Endothelial cell of umbilical vein (primary cell): ENCODE measurements around the gene PLCB4. TPM values are rescaled to one million over a fixed set of nuclear protein-coding genes. Genes with fewer than 3 reads are reported as not detected.

Experiments
- BruUV-seq: library from RNA; stranded (reverse); fragments of 400-500 nt; replicated peaks from 2 replicates; lab custom pipeline; 2021; lab: Mats Ljungman, UMichigan
- CTCF ChIA-PET: fragments of 300-600, 350-600 bp; sonication (Branson Sonifier 250); formaldehyde crosslinking; loops from one replicate; lab custom pipeline; 2021; ENCODE audit warnings: antibody characterized with exemption, inconsistent platforms; lab: Charles Lee
- POLR2A ChIA-PET: fragments of 300-600, 350-600 bp; sonication (Branson Sonifier 250); formaldehyde crosslinking; loops from one replicate; lab custom pipeline; 2021; ENCODE audit warnings: antibody characterized with exemption, inconsistent platforms; lab: Charles Lee
- DNase-seq: peaks from one replicate; pipeline ENCODE4 v3.0.0-alpha.2; 2011; ENCODE audit warnings: low read depth, low spot score
- FAIRE-seq: peaks from 2 replicates; lab custom pipeline; 2011; peaks lifted over from hg19 to GRCh38; lab: Jason Lieb, UNC
- H2AFZ ChIP-seq: 2 replicates; pipeline ENCODE4 v1.6.0; 2012; ENCODE audit warnings: low read depth, low read length, control low read depth, inconsistent platforms
- H3K27ac ChIP-seq: 2 replicates; pipeline ENCODE4 v1.5.1; 2011; ENCODE audit warnings: low read depth, mild to moderate bottlenecking, control low read depth, low read length, moderate library complexity; ENCODE audit not compliant: insufficient read depth
- H3K27me3 ChIP-seq, 2 experiments: 2 replicates each; pipeline versions ENCODE4 v1.6.0 to v1.6.1; 2011; ENCODE audit warnings: low read length in 2 of 2, mixed read lengths in 1 of 2; ENCODE audit not compliant: control insufficient read depth in 2 of 2, insufficient read depth in 2 of 2
- H3K36me3 ChIP-seq, 2 experiments: 2 replicates in 1 of 2; 3 replicates in 1 of 2; pipeline ENCODE4 v1.5.1; 2011; ENCODE audit warnings: low read length in 2 of 2, mild to moderate bottlenecking in 1 of 2, moderate library complexity in 1 of 2; ENCODE audit not compliant: control insufficient read depth in 2 of 2, insufficient read depth in 2 of 2; ENCODE audit errors: extremely low read depth in 1 of 2
- H3K4me1 ChIP-seq: 3 replicates; pipeline ENCODE4 v1.5.1; 2011; ENCODE audit warnings: mild to moderate bottlenecking, low read length; ENCODE audit not compliant: control insufficient read depth, insufficient read depth; ENCODE audit errors: extremely low read depth
- H3K4me2 ChIP-seq: 2 replicates; pipeline ENCODE4 v1.6.1; 2011; ENCODE audit warnings: low read length, control low read depth, mixed read lengths; ENCODE audit not compliant: insufficient read depth
- H3K4me3 ChIP-seq, 3 experiments: fragments of 200-600 bp in 1 of 3; sonication (generic), shearing (Covaris generic) in 1 of 3; replicated peaks in 1 of 3; 2 replicates each; pipeline ENCODE4 v1.5.1; 2011 to 2016; ENCODE audit warnings: control low read depth in 3 of 3, low read length in 3 of 3, mild to moderate bottlenecking in 2 of 3, inconsistent platforms in 1 of 3, low read depth in 1 of 3, moderate library complexity in 1 of 3; ENCODE audit not compliant: insufficient read depth in 1 of 3
- H3K79me2 ChIP-seq: 2 replicates; pipeline ENCODE4 v1.6.0; 2012; ENCODE audit warnings: low read length, inconsistent platforms; ENCODE audit not compliant: control insufficient read depth, insufficient read depth
- H3K9ac ChIP-seq: replicated peaks from 2 replicates; pipeline ENCODE3; 2011; ENCODE audit warnings: low read length, control low read depth; ENCODE audit not compliant: insufficient read depth; ENCODE audit errors: extremely low read depth
- H3K9me1 ChIP-seq: replicated peaks from 3 replicates; pipeline ENCODE4 v1.6.0; 2011; ENCODE audit warnings: mild to moderate bottlenecking, low read length; ENCODE audit not compliant: control insufficient read depth, insufficient read depth; ENCODE audit errors: extremely low read depth
- H3K9me3 ChIP-seq: replicated peaks from 2 replicates; pipeline ENCODE4 v1.5.1; 2012; ENCODE audit warnings: low read length, inconsistent platforms; ENCODE audit not compliant: control insufficient read depth, insufficient read depth
- H4K20me1 ChIP-seq: replicated peaks from 2 replicates; pipeline ENCODE3; 2011; ENCODE audit warnings: mild to moderate bottlenecking, low read length; ENCODE audit not compliant: control insufficient read depth, insufficient read depth; ENCODE audit errors: extremely low read depth
- CTCF ChIP-seq, 2 donors: IDR thresholded peaks; 1 replicate in 1 of 2; 2 replicates in 1 of 2; pipeline ENCODE4 v1.5.1; 2011; ENCODE audit warnings: low read length in 2 of 2, mild to moderate bottlenecking in 2 of 2, moderate library complexity in 2 of 2, control low read depth in 1 of 2, inconsistent platforms in 1 of 2, low read depth in 1 of 2; ENCODE audit not compliant: insufficient read depth in 1 of 2; ENCODE audit errors: extremely low read depth in 1 of 2
- EZH2 ChIP-seq: IDR thresholded peaks from 2 replicates; pipeline ENCODE4 v1.6.1; 2012; ENCODE audit warnings: borderline replicate concordance, low read depth, mild to moderate bottlenecking, moderate library complexity, low read length, inconsistent platforms; ENCODE audit not compliant: severe bottlenecking
- FOS ChIP-seq: IDR thresholded peaks from 2 replicates; pipeline ENCODE4 v1.6.1; 2011; ENCODE audit warnings: mild to moderate bottlenecking, low read length, moderate library complexity, borderline replicate concordance; ENCODE audit not compliant: insufficient read depth
- GATA2 ChIP-seq: IDR thresholded peaks from 2 replicates; pipeline ENCODE4 v1.7.0; 2011; ENCODE audit warnings: low read depth, mild to moderate bottlenecking, moderate library complexity, mixed read lengths, low read length; ENCODE audit not compliant: insufficient read length, insufficient read depth
- JUN ChIP-seq: IDR thresholded peaks from 2 replicates; pipeline ENCODE4 v1.6.1; 2011; ENCODE audit warnings: borderline replicate concordance, low read depth; ENCODE audit not compliant: insufficient read length, insufficient read depth
- MAX ChIP-seq: IDR thresholded peaks from 2 replicates; pipeline ENCODE4 v1.6.1; 2011; ENCODE audit not compliant: insufficient read depth, insufficient read length
- MYC ChIP-seq: IDR thresholded peaks from one replicate; pipeline ENCODE4 v1.6.1; 2011; ENCODE audit warnings: mild to moderate bottlenecking, low read depth, low read length
- POLR2A ChIP-seq: IDR thresholded peaks from 2 replicates; pipeline ENCODE4 v1.6.1; 2012; ENCODE audit warnings: low read depth, mild to moderate bottlenecking, control low read depth, low read length
- POLR2AphosphoS5 ChIP-seq: IDR thresholded peaks from 2 replicates; pipeline ENCODE4 v1.6.1; 2012; ENCODE audit warnings: low read depth, mild to moderate bottlenecking, control low read depth, low read length, moderate library complexity; ENCODE audit not compliant: insufficient read depth
- dilution Hi-C: fragments of 300-500 bp; cut with MboI; formaldehyde crosslinking; loops from one replicate; pipeline ENCODE4 v1.15.0; 2019; ENCODE audit warnings: low sequenced_read_pairs; ENCODE audit not compliant: extremely low pct_ligation_motif_present
- intact Hi-C: fragments of 100-400 bp; cut with micrococcal nuclease; formaldehyde crosslinking; loops from one replicate; pipeline ENCODE4 v1.10.0; 2022
- polyA plus RNA-seq, 4 experiments: library from polyadenylated mRNA; depleted of rRNA in 3 of 4; stranded (reverse) in 3 of 4; unstranded in 1 of 4; fragments of >200 nt; gene quantifications; 2 replicates each; pipeline versions ENCODE4 v1.2.1 to v1.2.3, GENCODE V29; 2011 to 2012; ENCODE audit warnings: missing spikeins in 1 of 4
- total RNA-seq: library from RNA; stranded (reverse); gene quantifications from 2 replicates; pipeline ENCODE4 v1.2.3, GENCODE V29; 2021

Gene PLCB4
- total and polyA plus RNA-seq, 2 donors (not counting 3 experiments of a cell fraction or from before 2014, with no cell fraction given) = 0.37 to 1.7 TPM

- no peak overlapping the region for H3K27ac ChIP-seq
- no peaks in the 10 kb centered on the region for H3K9me1 ChIP-seq
- H3K4me1 ChIP-seq = no peaks in the 10 kb centered on the region
- no peaks in the 10 kb centered on the region for H3K79me2 ChIP-seq
- H3K4me2 ChIP-seq = no peak overlapping the region
- no peaks in the 10 kb centered on the region for H3K9me3 ChIP-seq
- no peaks in the 10 kb centered on the region for H4K20me1 ChIP-seq
- CTCF ChIA-PET = interaction anchor here (0.7 to 1.7 kb wide), 6 partner anchors 9 to 145 kb away, joined by 3 to 16 read pairs (median 5); no protein-coding TSS in a partner anchor
- BruUV-seq = no TSS peak
- H2AFZ ChIP-seq = no peak overlapping the region
- TF ChIP-seq CTCF (IDR thresholded peaks at IDR 0.05; ENCODE audit: extremely low read depth in 1 of 2, insufficient read depth in 1 of 2, low read depth in 1 of 2, low read length in 2 of 2) (peak; percentile 48 to 52), MAX (no peak)
- intact Hi-C loops (loop anchor here (1.0 to 2.0 kb wide), 2 partner anchors 59 to 142 kb away; no protein-coding TSS in a partner anchor), dilution Hi-C loops (no loop called here)
- no peak overlapping the region for H3K9ac ChIP-seq
- DNase-seq (no peak), FAIRE-seq (no peak)
- POLR2A ChIA-PET = no interaction called here
- no peaks in the 10 kb centered on the region for H3K36me3 ChIP-seq
- H3K27me3 ChIP-seq = no peaks in the 10 kb centered on the region
- H3K4me3 ChIP-seq = no peak overlapping the region
Observed at GRCh38 chr20:9467995-9468394, 399.1 kb downstream of the PLCB4 start.

- no peak overlapping the region for H2AFZ ChIP-seq
- FAIRE-seq = no peak
Observed at GRCh38 chr20:9474835-9475415, 406.0 kb downstream of the PLCB4 start.

More at GRCh38 chr20:9474835-9475415, 406.0 kb downstream of the PLCB4 start:
- H3K36me3 ChIP-seq = no peaks in the 10 kb centered on the region
- H4K20me1 ChIP-seq = no peaks in the 10 kb centered on the region
- no peak overlapping the region for H3K9ac ChIP-seq
- POLR2A ChIA-PET = no interaction called here
- no peaks in the 10 kb centered on the region for H3K9me3 ChIP-seq
- H3K9me1 ChIP-seq = no peaks in the 10 kb centered on the region
- no peaks in the 10 kb centered on the region for H3K27me3 ChIP-seq
- CTCF ChIA-PET = interaction anchor here (0.8 to 1.9 kb wide), 4 partner anchors 49 to 142 kb away, joined by 3 to 8 read pairs (median 4); no protein-coding TSS in a partner anchor
- no peak overlapping the region for H3K27ac ChIP-seq
- DNase-seq = no peak
- no peak overlapping the region for H3K4me2 ChIP-seq
- no peaks in the 10 kb centered on the region for H3K4me1 ChIP-seq
- H3K4me3 ChIP-seq = no peak overlapping the region
- intact Hi-C loops (no loop called here), dilution Hi-C loops (no loop called here)
- TF ChIP-seq POLR2AphosphoS5 = no peak
- no peak for TF ChIP-seq CTCF (IDR thresholded peaks at IDR 0.05; ENCODE audit: extremely low read depth in 1 of 2, insufficient read depth in 1 of 2, low read depth in 1 of 2, low read length in 2 of 2)
- no peak for TF ChIP-seq MAX
- TF ChIP-seq POLR2A = no peak
- TF ChIP-seq MYC = no peak
- no peak for TF ChIP-seq JUN
- no peak for TF ChIP-seq FOS
- no peak for TF ChIP-seq EZH2
- TF ChIP-seq GATA2 = no peak
- no TSS peak for BruUV-seq
- H3K79me2 ChIP-seq = no peaks in the 10 kb centered on the region
